ENCODE data around the gene GPR146. TPM values are rescaled to one million over a fixed set of nuclear protein-coding genes. Genes with fewer than 3 reads are reported as not detected.

The GPR146 gene
- total and polyA plus RNA-seq, 7 donors = 3.0 to 33.5 (median 10.8) TPM

DNA sequence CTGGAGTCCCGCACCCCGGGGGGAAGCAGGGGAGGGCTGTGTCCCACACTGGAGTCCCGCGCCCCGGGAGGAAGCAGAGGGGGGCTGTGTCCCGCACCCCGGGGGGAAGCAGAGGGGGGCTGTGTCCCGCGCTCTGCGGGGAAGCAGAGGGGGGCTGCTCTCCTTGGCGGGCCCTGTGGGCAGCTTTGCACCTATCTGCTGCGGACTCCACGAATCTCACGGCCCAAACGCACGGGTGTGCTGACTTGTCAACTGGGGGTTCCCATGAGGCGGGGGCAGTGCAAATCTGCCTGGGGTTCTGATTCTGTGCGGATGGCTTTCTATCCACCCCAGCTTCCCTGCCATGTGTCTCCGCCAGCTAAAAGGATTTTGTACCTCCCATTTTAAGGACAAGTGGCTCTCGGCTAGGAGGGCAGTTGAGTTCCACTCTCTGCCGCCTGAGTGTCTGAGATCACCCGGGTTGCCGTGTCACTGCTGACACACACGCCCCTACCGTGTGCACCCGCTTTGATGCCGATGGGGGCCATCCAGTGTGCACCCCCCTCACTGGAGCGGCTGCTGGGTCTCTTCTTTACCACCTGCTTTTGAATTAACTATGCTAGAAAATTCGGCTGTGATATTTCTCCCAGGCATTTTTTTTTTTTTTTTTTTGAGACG, 64.0 kb downstream of the GPR146 start:
- intact Hi-C loops (cut with DNase I) = no loop called here
- WGBS, 2 donors = 86 to 91% methylated on average over 30 of the region's 30 CpGs
- no peak for DNase-seq

More for the DNA sequence above, 64.0 kb downstream of the GPR146 start:
- Histone ChIP-seq H3K9me3 (no peaks in the 10 kb centered on the region), H3K4me3 (no peak overlapping the region), H3K4me1 (no peaks in the 10 kb centered on the region), H3K27ac (no peak overlapping the region), H3K36me3 (peaks cover 0 to 8% (median 0%) of the 10 kb centered on the region in 4 donors), H3K27me3 (no peaks in the 10 kb centered on the region)
- TF ChIP-seq POLR2AphosphoS5 (IDR thresholded peaks at IDR 0.05) (no peak), POLR2A (IDR thresholded peaks at IDR 0.05) (no peak), CTCF (IDR thresholded peaks at IDR 0.05) (no peak), EP300 (IDR thresholded peaks at IDR 0.05) (no peak)

Small RNAs within 50 kb of the gene (small RNA-seq; reads per million reads assigned to genes)
- gene MIR339 = 4.3 to 5.3 (median 5.0) reads per million in 3 donors

Other genes starting within 250 kb of the GPR146 start
- 100 to 1,000 TPM; 108 to 130 (median 119) TPM for gene SUN1, start 212.1 kb upstream of the GPR146 start, total RNA-seq
- gene SUN1, start 212.1 kb upstream of the GPR146 start, polyA plus RNA-seq = 10 to 100 TPM; 23.4 to 71.0 (median 30.1) TPM
- 10 to 100 TPM; 20.3 to 32.4 (median 25.4) TPM for gene GET4, start 168.0 kb upstream of the GPR146 start, total RNA-seq
- gene GET4, start 168.0 kb upstream of the GPR146 start, polyA plus RNA-seq = 10 to 100 TPM; 25.8 to 51.4 (median 31.2) TPM
- 10 to 100 TPM; 11.4 to 72.6 (median 28.9) TPM for gene ADAP1, start 89.9 kb upstream of the GPR146 start, total RNA-seq
- 100 to 1,000 TPM in 2 of 3 donors, 10 to 100 TPM in 1; 99.1 to 157 (median 109) TPM for gene ADAP1, start 89.9 kb upstream of the GPR146 start, polyA plus RNA-seq
- 10 to 100 TPM in 1 of 4 donors, 1 to 10 TPM in 3; 8.9 to 12.7 (median 9.3) TPM for gene COX19, start 69.0 kb upstream of the GPR146 start, total RNA-seq
- gene COX19, start 69.0 kb upstream of the GPR146 start, polyA plus RNA-seq = 10 to 100 TPM in 1 of 3 donors, 1 to 10 TPM in 2; 5.1 to 11.5 (median 6.0) TPM
- under 1 TPM in 1 of 4 donors, not detected in 3; 0.83 TPM for gene CYP2W1, start 61.4 kb upstream of the GPR146 start, total RNA-seq
- 1 to 10 TPM in 1 of 3 donors, not detected in 2; 3.8 TPM for gene CYP2W1, start 61.4 kb upstream of the GPR146 start, polyA plus RNA-seq
- gene GPER1, start 43.6 kb downstream of the GPR146 start, total RNA-seq = 10 to 100 TPM in 2 of 4 donors, 1 to 10 TPM in 2; 4.6 to 15.8 (median 8.1) TPM
- gene GPER1, start 43.6 kb downstream of the GPR146 start, polyA plus RNA-seq = 1 to 10 TPM; 3.5 to 4.2 (median 3.9) TPM
- gene ZFAND2A, start 115.7 kb downstream of the GPR146 start, total RNA-seq = 10 to 100 TPM; 21.6 to 28.2 (median 25.0) TPM
- 100 to 1,000 TPM in 1 of 3 donors, 10 to 100 TPM in 2; 35.5 to 231 (median 99.7) TPM for gene ZFAND2A, start 115.7 kb downstream of the GPR146 start, polyA plus RNA-seq
- gene UNCX, start 188.3 kb downstream of the GPR146 start, total RNA-seq = not detected
- gene UNCX, start 188.3 kb downstream of the GPR146 start, polyA plus RNA-seq = not detected